ENCODE data around the gene PTPN14. TPM values are rescaled to one million over a fixed set of nuclear protein-coding genes. Genes with fewer than 3 reads are reported as not detected.
"Not testable (repeated sequence)": the region's sequence is repeated elsewhere in the genome, so short reads cannot be mapped to it uniquely, and the experiment has no call there.

PTPN14 gene
- 12.8 TPM for polyA plus RNA-seq (ENCODE audit: insufficient read length)

- peak; percentile 96 for DNase-seq
Measured at GRCh38 chr1:214551436-214552173, at the start of gene PTPN14. PTPN14 (minus strand) TSS chr1:214551602; CDS start chr1:214464803, 86,799 bp downstream.

- DNase-seq, result no peak
Measured at GRCh38 chr1:214593158-214593557, 41.8 kb upstream of the PTPN14 start.

DNA sequence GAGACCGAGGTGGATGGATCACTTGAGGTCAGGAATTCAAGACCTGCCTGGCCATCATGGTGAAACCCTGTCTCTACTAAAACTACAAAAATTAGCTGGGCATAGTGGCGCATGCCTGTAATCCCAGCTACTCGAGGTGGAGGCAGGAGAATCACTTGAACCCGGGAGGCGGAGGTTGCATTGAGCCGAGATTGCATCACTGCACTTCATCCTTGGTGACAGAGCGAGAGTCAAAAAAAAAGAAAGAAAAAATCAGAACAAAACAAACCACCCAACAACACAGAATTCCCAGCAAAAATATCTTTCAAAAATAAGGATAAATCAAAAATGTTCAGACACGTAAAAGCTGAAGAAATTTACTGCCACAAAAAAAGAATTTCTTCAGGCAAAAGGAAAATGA, 40.5 kb upstream of the PTPN14 start:
- not testable (repeated sequence) for DNase-seq

DNA sequence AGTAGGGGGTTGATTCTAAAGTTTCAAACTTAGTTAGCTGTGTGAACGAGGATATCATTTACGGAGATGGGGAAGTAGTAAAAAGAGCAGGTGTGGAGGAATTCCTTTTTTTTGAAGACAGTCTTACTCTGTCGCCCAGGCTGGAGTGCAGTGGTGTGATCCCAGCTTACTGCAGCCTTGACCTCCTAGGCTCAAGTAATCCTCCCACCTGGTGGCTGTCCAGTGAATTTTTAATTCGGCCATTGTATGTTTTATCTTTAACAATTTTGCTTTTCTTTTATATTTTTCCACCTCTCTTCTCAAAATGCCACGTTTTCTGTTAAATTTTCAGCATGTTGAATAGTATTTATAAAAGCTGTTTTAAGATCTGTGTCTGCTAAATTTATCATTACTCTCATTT, 39.3 kb upstream of the PTPN14 start:
- DNase-seq, result no peak

DNA sequence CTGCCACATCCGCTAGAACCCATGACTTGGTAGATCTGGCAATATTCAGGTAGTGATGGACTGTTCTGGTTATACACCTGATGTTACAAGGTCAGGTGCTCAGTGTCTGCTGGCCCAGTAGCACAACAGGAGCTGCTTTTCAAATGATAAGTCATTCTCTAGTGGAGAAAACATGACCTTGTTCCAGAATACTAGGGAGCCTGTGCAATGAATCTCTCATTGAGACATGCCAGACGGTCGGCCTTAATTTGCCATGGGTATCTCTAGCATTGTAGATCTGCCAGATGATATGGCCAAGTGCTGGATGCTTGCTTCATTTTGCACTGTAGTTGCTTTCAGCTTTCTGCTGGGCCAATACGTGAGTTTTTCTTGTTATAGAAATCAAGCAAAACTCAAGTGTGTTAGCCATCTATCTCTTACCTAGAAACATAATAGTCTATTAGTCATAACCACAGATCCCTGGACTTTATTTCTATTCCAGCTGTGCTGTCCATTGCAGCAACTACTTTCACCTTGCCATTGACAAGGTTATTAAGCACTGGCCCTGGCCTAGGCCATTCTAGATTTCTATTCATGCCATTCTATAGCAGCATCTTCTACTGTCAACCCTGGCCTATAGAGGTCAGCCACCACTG, 37.7 kb upstream of the PTPN14 start:
- DNase-seq, result no peak

DNA sequence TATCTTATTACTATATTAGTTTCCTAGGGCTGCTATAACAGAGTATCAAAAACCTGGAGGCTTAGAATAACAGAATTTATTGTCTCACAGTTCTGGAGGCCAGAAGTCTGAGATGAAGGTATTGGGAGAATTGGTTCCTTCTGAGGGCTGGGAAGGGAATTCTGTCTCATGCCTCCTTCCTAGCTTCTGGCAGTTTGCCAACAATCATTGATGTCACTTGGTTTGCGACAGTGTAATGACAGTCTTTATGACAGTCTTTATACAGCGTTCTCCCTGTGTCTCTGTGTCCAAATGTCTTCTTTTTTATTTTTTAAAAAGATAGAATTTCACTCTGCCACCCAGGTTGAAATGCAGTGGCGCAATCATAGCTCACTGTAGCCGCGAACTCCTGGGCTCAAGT, 35.8 kb upstream of the PTPN14 start:
- no peak for DNase-seq

DNA sequence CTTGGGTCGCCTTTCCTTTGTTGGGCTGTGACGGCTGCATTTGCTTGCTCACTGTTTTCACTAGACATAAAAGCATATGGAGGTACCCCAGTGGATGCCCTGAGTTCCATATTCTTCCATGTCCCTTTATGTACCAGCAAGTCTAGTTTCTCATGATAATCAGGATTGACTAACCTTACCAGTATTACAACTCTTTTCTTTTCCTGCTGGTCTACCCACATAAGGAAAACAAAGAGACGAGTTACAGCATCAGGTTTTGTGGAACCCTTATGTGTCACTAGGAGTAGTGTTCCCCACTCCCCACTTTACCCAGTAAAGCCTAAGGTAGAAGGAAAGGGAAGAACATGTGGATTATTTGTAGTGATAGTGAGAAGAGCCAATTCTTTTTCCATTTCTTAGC, 35.2 kb upstream of the PTPN14 start:
- no peak for DNase-seq

- DNase-seq, result peak; percentile 22
Measured at GRCh38 chr1:214584805-214585766, 33.7 kb upstream of the PTPN14 start.

GRCh38 chr1:214583824-214584554, 32.6 kb upstream of the PTPN14 start:
- no peak for DNase-seq

DNA sequence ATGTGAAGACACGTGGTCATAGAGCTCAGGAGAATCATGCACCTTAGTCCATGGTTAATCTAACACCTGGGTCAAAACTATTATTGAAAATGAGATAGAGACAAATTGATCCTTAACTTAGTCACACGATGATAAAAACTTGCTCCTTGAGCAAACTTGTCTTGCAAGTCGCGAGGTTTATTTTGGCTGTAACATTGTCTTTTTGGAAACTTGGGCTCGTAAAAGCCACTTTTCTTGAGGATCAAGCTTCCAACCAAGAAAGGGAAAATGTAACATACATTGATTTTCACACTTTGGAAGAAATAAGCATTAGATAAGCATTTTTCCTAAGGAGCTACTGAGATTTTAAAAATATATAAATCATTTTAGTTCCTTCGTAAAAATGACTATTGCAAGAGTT, 31.7 kb upstream of the PTPN14 start:
- DNase-seq, result no peak

GRCh38 chr1:214582289-214582891, 31.0 kb upstream of the PTPN14 start:
- DNase-seq, result no peak

DNA sequence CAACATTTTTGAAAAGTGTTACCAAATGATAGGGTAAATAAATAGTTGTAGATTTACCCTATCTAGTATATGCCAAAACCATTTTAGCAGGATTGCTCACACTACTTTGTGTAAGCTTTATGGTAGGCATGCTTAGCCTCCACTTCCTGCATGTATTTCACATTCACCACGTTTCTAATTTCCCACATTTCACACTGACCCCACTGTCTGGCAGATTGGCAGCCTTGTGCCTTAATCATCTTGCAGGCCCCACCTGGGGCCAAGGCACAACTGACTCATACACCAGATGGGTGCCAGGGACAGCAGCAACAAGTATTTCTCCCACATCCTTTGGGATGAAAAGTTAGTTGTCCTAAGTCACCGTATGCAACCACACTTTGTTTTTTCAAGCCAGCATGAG, 30.4 kb upstream of the PTPN14 start:
- no peak for DNase-seq

DNA sequence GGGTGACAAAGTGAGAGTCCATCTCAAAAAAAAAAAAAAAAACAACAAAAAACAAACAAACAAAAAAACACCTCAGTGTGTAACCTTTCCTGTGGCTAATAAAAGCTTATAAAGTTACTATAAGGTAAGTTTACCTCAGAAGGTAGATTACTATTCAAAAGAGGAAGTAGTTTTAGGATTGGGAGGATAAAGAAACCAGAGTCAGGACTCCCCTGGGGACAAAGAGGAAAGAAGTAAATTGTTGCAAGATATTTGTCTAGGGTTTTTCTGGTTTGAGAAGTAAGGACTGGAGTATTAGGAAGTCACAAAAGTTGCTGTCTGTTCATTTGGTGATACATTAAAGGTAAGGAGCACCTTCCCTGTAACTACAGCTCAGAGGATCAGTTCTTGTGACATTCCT, 27.8 kb upstream of the PTPN14 start:
- DNase-seq, result no peak

- not testable (repeated sequence) for DNase-seq
Measured at GRCh38 chr1:214576120-214576519, 24.7 kb upstream of the PTPN14 start.

DNA sequence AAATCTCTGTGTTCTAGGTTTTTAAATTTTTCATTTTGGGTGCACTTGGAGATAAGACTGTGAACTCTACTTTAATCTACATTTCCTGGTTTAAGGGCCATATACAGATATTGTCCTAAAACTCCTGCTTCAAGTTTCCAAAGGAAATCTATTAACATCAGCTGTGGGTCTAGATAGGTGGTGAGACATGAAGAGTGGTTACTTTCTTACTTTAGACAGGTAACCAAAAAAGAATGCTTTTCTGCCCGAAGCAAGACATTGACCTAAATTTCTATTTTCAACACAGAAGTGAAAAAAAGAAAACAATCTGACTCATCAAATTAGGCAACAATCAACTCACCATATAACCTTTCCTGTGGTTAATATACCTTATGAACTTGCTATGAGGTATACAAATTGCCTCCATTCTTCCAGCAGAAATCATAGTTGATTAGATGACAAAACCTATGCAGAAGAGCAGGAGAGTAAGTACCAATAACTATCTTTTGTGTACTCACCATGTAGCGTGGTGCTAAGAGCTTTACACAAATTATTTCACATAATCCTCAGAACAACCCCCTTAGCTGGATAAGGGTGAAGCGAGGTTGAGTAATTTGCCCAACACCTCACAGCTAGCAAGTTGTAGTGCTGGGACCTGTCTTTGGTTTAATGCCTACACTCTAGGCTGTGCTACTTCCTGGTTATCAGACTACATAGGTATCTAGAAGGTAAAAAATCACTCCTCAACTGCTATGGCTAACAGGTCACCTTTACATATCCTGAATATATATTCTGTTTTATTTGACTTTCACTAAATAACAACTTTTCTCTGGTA, 23.4 kb upstream of the PTPN14 start:
- no peak for DNase-seq

DNA sequence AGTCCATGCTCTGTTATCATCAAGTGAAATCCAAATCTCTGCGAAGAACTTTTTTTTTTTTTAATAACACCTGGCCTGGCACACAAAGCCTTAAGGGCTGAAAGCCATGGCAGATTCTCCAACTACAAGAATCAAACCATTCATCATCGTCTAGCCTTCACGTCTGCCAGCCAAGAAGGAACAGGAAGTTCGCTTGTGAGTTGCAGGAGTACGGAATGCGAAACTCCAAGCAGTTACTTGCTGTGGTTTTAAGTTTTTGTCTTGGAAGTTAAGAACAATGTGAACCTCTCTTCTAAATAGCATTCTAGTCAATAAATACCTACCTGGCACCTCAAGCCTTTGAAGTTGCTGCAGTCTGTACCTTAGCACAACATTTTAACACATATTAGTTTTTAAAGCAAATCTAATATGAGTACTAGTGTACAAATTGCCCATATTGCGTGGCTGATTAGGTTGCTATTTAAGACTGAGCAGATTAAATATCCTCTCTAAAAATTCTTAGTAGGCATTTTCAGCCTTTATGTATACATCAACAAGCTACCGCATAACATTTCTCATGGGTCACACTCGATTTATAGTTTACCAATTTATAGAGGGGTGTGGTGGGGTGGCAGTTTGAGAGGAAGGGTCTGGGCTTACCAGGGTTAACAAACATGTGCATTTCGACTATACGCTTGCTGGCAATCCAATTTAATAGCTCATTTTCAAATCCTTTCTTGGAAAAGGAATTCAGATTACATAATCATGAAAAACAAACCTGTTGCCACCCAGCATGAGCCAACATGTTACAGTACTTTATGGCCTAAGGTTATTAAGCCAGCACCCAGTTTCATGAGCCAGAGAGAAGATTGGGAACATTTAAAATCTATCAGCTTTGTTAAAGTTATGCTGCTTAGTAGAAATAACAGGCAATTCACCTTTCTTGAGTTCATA, 22.2 kb upstream of the PTPN14 start:
- no peak for DNase-seq

- DNase-seq, result no peak
Measured at GRCh38 chr1:214571281-214571680, 19.9 kb upstream of the PTPN14 start.

- no peak for DNase-seq
Measured at GRCh38 chr1:214570442-214570841, 19.0 kb upstream of the PTPN14 start.

- no peak for DNase-seq
Measured at GRCh38 chr1:214569357-214570004, 18.1 kb upstream of the PTPN14 start.

Measured in hindlimb muscle (tissue), 1 donor.